IPS-20b (cell line): ENCODE measurements around the gene JADE1.

ENCODE experiments used
- H3K27ac ChIP-seq: one replicate; pipeline ENCODE4 v1.5.1; 2013; ENCODE audit warnings: low read length
- H3K27me3 ChIP-seq: 2 replicates; pipeline ENCODE4 v1.6.1; 2013; ENCODE audit warnings: mild to moderate bottlenecking, low read length, inconsistent platforms; ENCODE audit not compliant: insufficient read depth
- H3K36me3 ChIP-seq: 2 replicates; pipeline ENCODE4 v1.6.1; 2013; ENCODE audit warnings: low read depth, mild to moderate bottlenecking, inconsistent platforms, low read length, moderate library complexity; ENCODE audit not compliant: insufficient read depth
- H3K4me1 ChIP-seq: 2 replicates; pipeline ENCODE4 v1.6.1; 2013; ENCODE audit warnings: mild to moderate bottlenecking, control low read depth, inconsistent platforms, low read length, moderate library complexity; ENCODE audit not compliant: insufficient read depth
- H3K4me3 ChIP-seq: 2 replicates; pipeline ENCODE4 v1.5.1; 2013; ENCODE audit warnings: mild to moderate bottlenecking, low read length, inconsistent platforms
- H3K9ac ChIP-seq: 2 replicates; pipeline ENCODE4 v1.6.1; 2013; ENCODE audit warnings: low read depth, mild to moderate bottlenecking, inconsistent platforms, low read length, moderate library complexity
- H3K9me3 ChIP-seq: 2 replicates; pipeline ENCODE4 v1.6.1; 2013; ENCODE audit warnings: mild to moderate bottlenecking, low read depth, low read length, inconsistent platforms; ENCODE audit not compliant: insufficient read depth

Gene JADE1

GRCh38 chr4:128848461-128848860 lies 39.0 kb downstream of the JADE1 start:
- Histone ChIP-seq H3K27me3 (no peaks in the 10 kb centered on the region), H3K9ac (no peak overlapping the region), H3K4me1 (no peaks in the 10 kb centered on the region), H3K27ac (no peak overlapping the region), H3K9me3 (no peaks in the 10 kb centered on the region), H3K36me3 (peaks cover 100% of the 10 kb centered on the region), H3K4me3 (no peak overlapping the region)

DNA sequence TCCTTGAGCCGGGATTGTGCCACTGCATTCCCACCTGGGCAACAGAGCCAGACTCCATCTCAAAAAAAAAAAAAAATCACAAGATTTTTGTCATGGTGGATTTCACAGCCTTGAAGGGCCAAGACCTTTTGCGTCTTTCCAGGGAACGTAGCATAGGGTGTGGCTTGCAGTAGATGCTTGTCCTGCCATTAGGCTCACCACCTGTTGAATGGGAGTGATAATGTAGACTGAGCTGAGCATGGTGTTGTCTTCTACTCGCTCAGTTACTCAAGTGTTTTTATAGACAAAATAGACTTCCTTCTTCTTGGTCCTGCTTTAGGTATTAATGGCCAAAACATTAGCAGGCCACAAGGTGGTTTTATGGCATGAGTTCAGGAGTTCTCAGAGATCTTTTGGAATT lies 40.8 kb downstream of the JADE1 start:
- H3K9me3 ChIP-seq, result no peaks in the 10 kb centered on the region
- no peak overlapping the region for H3K9ac ChIP-seq
- H3K27me3 ChIP-seq, result no peaks in the 10 kb centered on the region
- no peaks in the 10 kb centered on the region for H3K4me1 ChIP-seq
- no peak overlapping the region for H3K27ac ChIP-seq
- peaks cover 100% of the 10 kb centered on the region for H3K36me3 ChIP-seq
- no peak overlapping the region for H3K4me3 ChIP-seq

DNA sequence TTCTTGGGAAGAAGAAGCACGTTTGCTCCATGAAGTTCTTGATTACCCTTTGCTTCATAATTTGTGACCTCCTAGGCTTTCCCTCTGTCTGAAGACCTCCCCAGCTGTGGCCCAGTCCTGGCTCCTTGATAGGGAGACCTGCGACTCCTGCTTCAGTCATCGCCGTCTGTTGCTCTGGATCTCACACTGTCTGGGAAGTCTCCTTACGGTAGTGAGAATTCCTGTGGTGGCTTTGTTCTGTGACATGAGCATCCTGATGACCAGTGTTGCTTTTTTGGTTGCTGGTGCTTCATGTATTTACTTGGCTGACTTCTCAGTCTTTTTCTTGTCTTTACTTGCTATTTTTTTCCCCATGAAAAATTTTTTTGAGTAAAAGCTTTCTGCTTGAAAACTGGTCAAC lies 44.2 kb downstream of the JADE1 start:
- peaks cover 100% of the 10 kb centered on the region for H3K36me3 ChIP-seq
- H3K4me1 ChIP-seq, result no peaks in the 10 kb centered on the region
- H3K9ac ChIP-seq, result no peak overlapping the region
- no peaks in the 10 kb centered on the region for H3K9me3 ChIP-seq
- no peak overlapping the region for H3K4me3 ChIP-seq
- no peaks in the 10 kb centered on the region for H3K27me3 ChIP-seq
- no peak overlapping the region for H3K27ac ChIP-seq

- no peaks in the 10 kb centered on the region for H3K9me3 ChIP-seq
- no peaks in the 10 kb centered on the region for H3K27me3 ChIP-seq
- H3K27ac ChIP-seq, result no peak overlapping the region
- H3K9ac ChIP-seq, result no peak overlapping the region
- no peaks in the 10 kb centered on the region; the same call in 1 of the 2 replicates for H3K4me1 ChIP-seq
- H3K36me3 ChIP-seq, result peaks cover 100% of the 10 kb centered on the region
- H3K4me3 ChIP-seq, result no peak overlapping the region
These were observed 44.9 kb downstream of the JADE1 start for GRCh38 chr4:128854433-128854832.

- Histone ChIP-seq H3K27me3 (no peaks in the 10 kb centered on the region), H3K4me1 (no peaks in the 10 kb centered on the region; the same call in 1 of the 2 replicates), H3K4me3 (no peak overlapping the region), H3K9me3 (no peaks in the 10 kb centered on the region), H3K27ac (no peak overlapping the region), H3K9ac (no peak overlapping the region), H3K36me3 (peaks cover 100% of the 10 kb centered on the region)
These were observed 46.1 kb downstream of the JADE1 start for GRCh38 chr4:128855621-128856020.

DNA sequence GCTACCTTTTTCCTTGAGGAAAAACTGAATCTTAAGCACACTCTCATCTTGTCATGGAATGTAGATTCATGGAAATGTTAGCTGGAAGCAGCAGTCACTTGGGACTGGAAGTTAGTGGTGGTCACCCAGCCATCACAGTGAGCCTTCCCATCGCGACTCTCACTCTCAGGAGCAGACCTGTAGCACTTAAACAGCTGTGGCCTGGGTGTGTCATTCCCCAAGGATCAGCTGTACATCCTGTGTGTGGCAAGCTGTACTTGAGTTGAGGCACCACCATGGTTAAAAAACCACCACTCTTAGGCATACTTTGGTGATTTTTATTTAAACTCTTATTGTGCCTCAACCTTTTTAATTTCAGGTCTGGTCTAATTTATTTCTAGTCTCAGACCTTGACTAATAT lies 46.7 kb downstream of the JADE1 start:
- Histone ChIP-seq H3K9me3 (no peaks in the 10 kb centered on the region), H3K27ac (no peak overlapping the region), H3K27me3 (no peaks in the 10 kb centered on the region), H3K9ac (no peak overlapping the region), H3K36me3 (peaks cover 100% of the 10 kb centered on the region), H3K4me3 (no peak overlapping the region), H3K4me1 (no peaks in the 10 kb centered on the region; the same call in 1 of the 2 replicates)

GRCh38 chr4:128858879-128859671 lies 49.6 kb downstream of the JADE1 start:
- H3K9me3 ChIP-seq, result no peaks in the 10 kb centered on the region
- H3K36me3 ChIP-seq, result peaks cover 100% of the 10 kb centered on the region
- no peak overlapping the region for H3K4me3 ChIP-seq
- no peaks in the 10 kb centered on the region for H3K27me3 ChIP-seq
- no peak overlapping the region for H3K27ac ChIP-seq
- no peak overlapping the region for H3K9ac ChIP-seq
- no peaks in the 10 kb centered on the region; the same call in 1 of the 2 replicates for H3K4me1 ChIP-seq

- Histone ChIP-seq H3K4me1 (peaks cover 7% of the 10 kb centered on the region), H3K27me3 (no peaks in the 10 kb centered on the region), H3K36me3 (peaks cover 100% of the 10 kb centered on the region), H3K4me3 (no peak overlapping the region), H3K9ac (no peak overlapping the region; the same call in 1 of the 2 replicates), H3K27ac (no peak overlapping the region), H3K9me3 (no peaks in the 10 kb centered on the region)
These were observed 50.6 kb downstream of the JADE1 start for GRCh38 chr4:128859887-128860677.

DNA sequence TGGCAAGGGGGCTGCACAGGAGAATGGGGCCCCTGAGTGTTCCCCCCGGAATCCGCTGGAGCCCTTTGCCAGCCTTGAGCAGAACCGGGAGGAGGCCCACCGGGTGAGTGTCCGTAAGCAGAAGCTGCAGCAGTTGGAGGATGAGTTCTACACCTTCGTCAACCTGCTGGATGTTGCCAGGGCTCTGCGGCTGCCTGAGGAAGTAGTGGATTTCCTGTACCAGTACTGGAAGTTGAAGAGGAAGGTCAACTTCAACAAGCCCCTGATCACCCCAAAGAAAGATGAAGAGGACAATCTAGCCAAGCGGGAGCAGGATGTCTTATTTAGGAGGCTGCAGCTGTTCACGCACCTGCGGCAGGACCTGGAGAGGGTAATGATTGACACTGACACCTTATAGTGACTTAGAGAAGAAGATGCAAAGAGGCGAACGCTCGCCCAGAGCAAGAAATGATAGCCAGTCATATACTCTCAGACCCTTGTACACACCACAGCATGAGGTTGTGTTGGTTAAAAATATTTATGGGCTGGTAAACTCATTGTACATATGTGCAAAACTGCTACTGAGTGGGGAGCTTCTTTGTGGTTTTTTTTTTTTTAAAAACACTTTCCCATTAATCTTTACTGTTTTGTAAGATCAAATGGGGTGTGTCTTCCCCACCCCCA lies 52.5 kb downstream of the JADE1 start:
- Histone ChIP-seq H3K9ac (no peak overlapping the region), H3K4me3 (no peak overlapping the region), H3K27me3 (no peaks in the 10 kb centered on the region), H3K4me1 (peaks cover 11% of the 10 kb centered on the region), H3K9me3 (no peaks in the 10 kb centered on the region), H3K27ac (no peak overlapping the region), H3K36me3 (peaks cover 100% of the 10 kb centered on the region)

DNA sequence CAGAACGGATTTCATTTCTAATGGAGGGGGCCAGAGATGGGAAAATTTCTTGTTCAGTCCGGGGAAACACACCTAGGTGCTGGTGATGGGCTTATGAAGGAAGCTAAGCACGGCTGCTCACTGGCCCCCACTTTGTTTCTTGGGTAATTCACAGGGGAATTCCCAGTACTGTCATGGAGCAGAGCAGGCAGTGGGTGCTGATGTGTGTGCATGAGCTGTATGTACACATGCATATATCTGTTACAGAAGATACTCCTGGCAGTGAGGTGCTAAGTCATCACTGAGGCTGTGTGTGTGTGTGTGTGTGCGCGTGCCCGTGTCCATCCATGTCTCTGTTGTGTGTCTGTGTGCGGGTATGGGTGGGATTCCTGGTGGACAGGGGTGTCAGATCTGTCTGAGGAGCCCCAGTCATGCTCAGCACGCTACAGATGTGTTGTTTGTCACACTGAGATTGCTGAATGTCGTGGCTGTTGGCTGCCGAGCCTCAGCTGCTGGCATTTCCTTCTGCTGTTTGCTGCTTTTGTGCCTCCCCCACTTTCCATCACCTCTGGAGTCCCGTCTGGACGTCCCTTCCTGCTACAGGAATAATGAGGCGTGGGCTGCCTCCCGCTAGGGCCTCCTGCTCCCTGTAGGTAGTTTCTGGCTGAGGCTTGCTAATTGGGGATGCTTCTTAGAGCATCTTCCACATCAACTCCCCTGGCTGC lies 53.3 kb downstream of the JADE1 start:
- Histone ChIP-seq H3K9me3 (no peaks in the 10 kb centered on the region), H3K27ac (no peak overlapping the region), H3K4me3 (no peak overlapping the region), H3K27me3 (no peaks in the 10 kb centered on the region), H3K9ac (no peak overlapping the region), H3K4me1 (peaks cover 11% of the 10 kb centered on the region), H3K36me3 (peaks cover 100% of the 10 kb centered on the region)

DNA sequence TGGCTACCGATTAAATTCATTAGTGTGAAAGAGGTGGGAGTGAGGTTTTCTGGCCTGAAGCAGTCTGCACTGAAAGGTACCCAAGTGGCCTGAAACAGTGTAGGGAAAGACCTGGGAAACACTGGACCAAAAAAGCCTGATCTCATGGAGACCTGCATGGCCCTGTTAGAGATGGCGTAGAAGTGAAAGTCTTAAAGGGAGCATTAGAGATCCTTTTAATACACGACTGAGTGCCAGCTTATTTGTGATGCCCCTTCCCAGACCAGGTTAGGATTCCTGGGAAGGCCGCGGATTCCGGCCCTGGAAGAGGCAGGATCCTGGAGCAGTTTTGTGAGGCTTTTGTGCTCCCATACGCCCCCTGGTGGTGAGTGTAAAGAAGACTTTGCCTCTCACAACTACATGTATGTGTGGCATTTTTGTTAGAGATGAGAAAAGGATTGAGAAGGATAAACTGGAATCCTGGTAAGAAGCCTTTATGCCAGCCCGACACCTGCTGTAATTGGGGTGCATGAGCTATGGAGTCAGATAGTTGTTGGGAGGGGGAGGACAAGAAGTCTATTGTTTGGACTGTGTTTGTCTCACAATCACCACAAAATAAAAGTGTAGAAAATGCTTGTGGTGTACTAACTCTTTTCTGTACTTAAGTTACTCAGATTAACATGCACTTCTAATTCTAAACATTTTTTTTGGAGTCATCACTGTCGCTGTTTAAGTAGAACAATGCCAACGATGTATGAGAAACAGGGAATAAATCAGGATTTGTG lies 54.0 kb downstream of the JADE1 start:
- Histone ChIP-seq H3K27me3 (no peaks in the 10 kb centered on the region), H3K27ac (no peak overlapping the region), H3K4me3 (no peak overlapping the region), H3K4me1 (peaks cover 11% of the 10 kb centered on the region), H3K9ac (no peak overlapping the region), H3K9me3 (no peaks in the 10 kb centered on the region), H3K36me3 (peaks cover 100% of the 10 kb centered on the region)
